SK-N-SH (cell line): ENCODE data around the gene UBE2E2. TPM values are rescaled to one million over a fixed set of nuclear protein-coding genes. Genes with fewer than 3 reads are reported as not detected.

Experiments
- CTCF ChIA-PET: fragments of 300-600, 350-600 bp; formaldehyde crosslinking; extraction: SDS; loops from one replicate; lab custom pipeline; 2021; lab: Yijun Ruan, JAX
- POLR2A ChIA-PET: fragments of 350-600 bp; sonication (Branson Sonifier 250); formaldehyde crosslinking; extraction: SDS; loops from one replicate; lab custom pipeline; 2020; ENCODE audit warnings: antibody characterized with exemption, inconsistent platforms; lab: Yijun Ruan, JAX
- DNase-seq: peaks from one replicate; pipeline ENCODE4 v3.0.0; 2012
- H2AFZ ChIP-seq: fragments of 200-600 bp; sonication (generic); 2 replicates; pipeline ENCODE4 v1.8.1; 2016; ENCODE audit warnings: antibody characterized with exemption, mild to moderate bottlenecking, low read depth
- H3F3A ChIP-seq: fragments of 200-600 bp; sonication (generic); replicated peaks from 2 replicates; pipeline ENCODE3; 2016; ENCODE audit warnings: antibody characterized with exemption, mild to moderate bottlenecking; ENCODE audit not compliant: insufficient read depth
- H3K27ac ChIP-seq, 2 experiments: fragments of 200-500 bp in 1 of 2; fragments of 200-600 bp in 1 of 2; sonication (Bioruptor generic) in 1 of 2; sonication (generic), shearing (Covaris generic) in 1 of 2; 2 replicates each; pipeline versions ENCODE4 v1.5.1 to v1.6.1; 2014 to 2016; ENCODE audit warnings: low read depth in 2 of 2, inconsistent platforms in 1 of 2, low read length in 1 of 2, mild to moderate bottlenecking in 1 of 2, mixed read lengths in 1 of 2
- H3K27me3 ChIP-seq: fragments of 200-600 bp; sonication (generic), shearing (Covaris generic); 2 replicates; pipeline ENCODE4 v1.6.1; 2016; ENCODE audit warnings: mixed run types; ENCODE audit not compliant: insufficient read depth
- H3K36me3 ChIP-seq, 2 experiments: fragments of 200-500 bp in 1 of 2; fragments of 200-600 bp in 1 of 2; sonication (Bioruptor generic) in 1 of 2; sonication (generic) in 1 of 2; replicated peaks in 1 of 2; 2 replicates each; pipeline versions ENCODE3 to v1.5.1; 2014 to 2016; ENCODE audit warnings: low read length in 1 of 2, mild to moderate bottlenecking in 1 of 2; ENCODE audit not compliant: insufficient read depth in 2 of 2, control insufficient read depth in 1 of 2
- H3K4me1 ChIP-seq, 2 experiments: fragments of 200-500 bp in 1 of 2; fragments of 200-600 bp in 1 of 2; sonication (Bioruptor generic) in 1 of 2; sonication (generic), shearing (Covaris generic) in 1 of 2; 2 replicates each; pipeline versions ENCODE4 v1.5.1 to v1.6.1; 2014 to 2016; ENCODE audit warnings: low read depth in 1 of 2, low read length in 1 of 2, mixed run types in 1 of 2; ENCODE audit not compliant: insufficient read depth in 2 of 2, control insufficient read depth in 1 of 2
- H3K4me2 ChIP-seq: fragments of 200-600 bp; sonication (generic), shearing (Covaris generic); 2 replicates; pipeline ENCODE4 v1.6.1; 2017; ENCODE audit warnings: mixed run types
- H3K4me3 ChIP-seq, 2 experiments: fragments of 200-500 bp in 1 of 2; fragments of 200-600 bp in 1 of 2; sonication (Bioruptor generic) in 1 of 2; sonication (generic), shearing (Covaris generic) in 1 of 2; 2 replicates each; pipeline versions ENCODE4 v1.5.1 to v1.8.1; 2014 to 2016; ENCODE audit warnings: low read depth in 2 of 2, inconsistent platforms in 1 of 2, low read length in 1 of 2, mild to moderate bottlenecking in 1 of 2, mixed read lengths in 1 of 2, moderate library complexity in 1 of 2
- H3K79me2 ChIP-seq: fragments of 200-600 bp; sonication (generic); 2 replicates; pipeline ENCODE4 v1.8.1; 2017; ENCODE audit warnings: mild to moderate bottlenecking; ENCODE audit not compliant: insufficient read depth
- H3K9ac ChIP-seq: fragments of 200-600 bp; sonication (generic); 2 replicates; pipeline ENCODE4 v1.6.1; 2017; ENCODE audit warnings: mixed run types
- H3K9me2 ChIP-seq: fragments of 200-600 bp; sonication (generic); 2 replicates; pipeline ENCODE4 v1.6.1; 2017; ENCODE audit warnings: mixed run types
- H3K9me3 ChIP-seq: fragments of 200-600 bp; sonication (generic); 2 replicates; pipeline ENCODE4 v1.6.1; 2017; ENCODE audit warnings: mixed run types, mild to moderate bottlenecking, moderate library complexity
- H4K20me1 ChIP-seq: fragments of 200-600 bp; sonication (generic); 2 replicates; pipeline ENCODE4 v1.6.1; 2017; ENCODE audit warnings: mild to moderate bottlenecking, mixed run types; ENCODE audit not compliant: insufficient read depth
- ELF1 ChIP-seq: IDR thresholded peaks from 2 replicates; pipeline ENCODE4 v1.4.0; 2012
- EP300 ChIP-seq, 2 experiments: IDR thresholded peaks; 2 replicates each; pipeline versions ENCODE4 v1.4.0 to v1.6.1; 2012; ENCODE audit warnings: borderline replicate concordance in 1 of 2, low read depth in 1 of 2, low read length in 1 of 2
- FOSL2 ChIP-seq: IDR thresholded peaks from 2 replicates; pipeline ENCODE4 v1.4.0; 2012; ENCODE audit warnings: low read depth, mild to moderate bottlenecking, moderate library complexity, borderline replicate concordance
- JUND ChIP-seq: IDR thresholded peaks from 2 replicates; pipeline ENCODE4 v1.4.0; 2012
- MEF2A ChIP-seq: IDR thresholded peaks from 2 replicates; pipeline ENCODE4 v1.4.0; 2012; ENCODE audit warnings: low read depth, borderline replicate concordance
- MXI1 ChIP-seq: IDR thresholded peaks from 2 replicates; pipeline ENCODE4 v1.6.1; 2012; ENCODE audit warnings: mild to moderate bottlenecking, low read depth, low read length, improper control_type of control experiment
- NFIC ChIP-seq: IDR thresholded peaks from 2 replicates; pipeline ENCODE4 v1.4.0; 2012; ENCODE audit warnings: borderline replicate concordance
- POLR2AphosphoS5 ChIP-seq: IDR thresholded peaks from 2 replicates; pipeline ENCODE4 v1.6.1; 2012; ENCODE audit warnings: low read depth, low read length
- RFX5 ChIP-seq: IDR thresholded peaks from 2 replicates; pipeline ENCODE4 v1.6.1; 2012; ENCODE audit warnings: mild to moderate bottlenecking, improper control_type of control experiment, low read length
- TCF12 ChIP-seq: IDR thresholded peaks from 2 replicates; pipeline ENCODE4 v1.4.0; 2012
- WGBS: methylation state at CpG from one replicate; pipeline ENCODE4 v1.1.6; 2017; ENCODE audit warnings: low lambda C conversion rate; 5-methylcytosine and 5-hydroxymethylcytosine counted together
- polyA plus RNA-seq, 3 experiments: library from polyadenylated mRNA; depleted of rRNA; stranded (reverse); fragments of >200 nt; gene quantifications; 2 replicates each; pipeline ENCODE4 v1.2.3, GENCODE V29; 2012
- TF ChIP-seq, protein P1 (sequence below): fragments of 150-350 bp; IDR thresholded peaks from 2 replicates; pipeline ENCODE4 v1.6.1; 2017; ENCODE audit warnings: antibody characterized with exemption, low read length, low read depth, borderline replicate concordance
- TF ChIP-seq, protein P2 (sequence below): IDR thresholded peaks from 2 replicates; pipeline ENCODE4; 2012
- TF ChIP-seq, protein P3 (sequence below): fragments of 150-350 bp; IDR thresholded peaks from 2 replicates; pipeline ENCODE4 v1.6.1; 2016; ENCODE audit warnings: mild to moderate bottlenecking, low read depth, low read length

The UBE2E2 gene
- polyA plus RNA-seq, 1 of the 3 experiments (the other 2 are of a cell fraction) = 46.4 TPM

DNA sequence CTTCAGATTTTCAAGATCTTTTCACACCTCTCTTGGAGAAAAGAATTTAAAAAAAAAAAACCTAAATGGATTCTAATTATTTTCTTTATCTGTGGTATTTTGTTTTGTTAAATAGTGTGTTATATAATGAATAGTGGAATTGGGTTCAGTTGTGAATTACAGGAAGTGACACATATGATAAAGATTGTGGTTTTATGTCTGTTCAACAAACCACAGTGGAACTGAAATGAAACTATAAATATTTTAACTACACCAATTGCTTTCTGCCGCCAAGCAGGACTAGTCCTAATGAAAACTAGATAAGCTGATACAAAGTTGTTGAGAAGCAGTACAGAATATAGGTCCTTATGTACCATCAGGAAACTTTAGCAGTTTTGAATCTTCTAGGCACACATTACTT, 121.6 kb downstream of the UBE2E2 start:
- Histone ChIP-seq H4K20me1 (peaks cover 24% of the 10 kb centered on the region; the same call in 1 of the 2 replicates), H3K9me3 (no peaks in the 10 kb centered on the region; the same call in 1 of the 2 replicates)

DNA sequence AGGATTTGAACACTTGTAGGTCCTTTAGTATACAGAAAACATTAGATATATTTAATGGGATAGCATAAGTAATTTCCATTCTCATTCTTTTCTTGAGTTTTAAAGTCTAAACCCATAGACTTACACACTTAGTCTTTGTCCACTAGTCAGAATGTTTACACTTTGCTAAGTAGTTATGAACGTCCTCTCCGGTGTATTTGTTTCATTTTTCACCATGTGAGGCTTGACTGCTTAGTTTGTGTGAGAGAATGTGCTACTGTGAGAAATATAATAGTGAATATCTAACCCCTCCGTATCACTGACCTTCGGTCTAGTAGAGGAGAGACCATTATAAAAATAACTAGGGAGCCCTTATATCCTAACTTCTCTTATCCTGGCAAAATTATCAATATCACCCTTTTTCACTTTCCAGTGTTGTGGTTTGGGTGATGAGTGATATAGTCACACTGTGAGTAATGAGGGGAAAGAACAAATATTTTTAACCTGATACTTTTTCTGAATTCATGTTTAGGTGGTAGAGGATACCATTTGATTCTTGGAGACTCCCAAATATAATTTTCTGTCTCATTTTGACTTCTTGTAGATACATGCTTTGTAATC, 122.4 kb downstream of the UBE2E2 start:
- CTCF ChIA-PET = no interaction called here

More for the DNA sequence above, 121.6 kb downstream of the UBE2E2 start:
- ChIA-PET POLR2A (no interaction called here), CTCF (no interaction called here)
- Histone ChIP-seq H3K79me2 (peaks cover 47% of the 10 kb centered on the region), H3K9me2 (no peaks in the 10 kb centered on the region), H3K27me3 (no peaks in the 10 kb centered on the region), H3K27ac (peak overlapping the region in 1 of 2 experiments; percentile 39; a peak in 2 of 4 replicates), H3K4me1 (peaks cover 0 to 11% of the 10 kb centered on the region in 2 experiments; a peak in 1 of 4 replicates), H3K36me3 (no peaks in the 10 kb centered on the region), H3K4me2 (peak overlapping the region; percentile 42; the same call in 1 of the 2 replicates), H3F3A (peaks cover 12% of the 10 kb centered on the region), H2AFZ (no peak overlapping the region; the same call in 1 of the 2 replicates), H3K9ac (no peak overlapping the region), H3K4me3 (no peak overlapping the region; a peak in 1 of 4 replicates)
- no peak for DNase-seq
- WGBS = 42% methylated on average over 1 of the region's 1 CpG
- TF ChIP-seq TCF12 (peak; percentile 37), NFIC (no peak), JUND (peak; percentile 49), EP300 (IDR thresholded peaks at IDR 0.05; ENCODE audit: borderline replicate concordance in 1 of 2, low read depth in 1 of 2, low read length in 1 of 2) (no peak), MEF2A (no peak), MXI1 (no peak)
- TF ChIP-seq, protein P1, sequence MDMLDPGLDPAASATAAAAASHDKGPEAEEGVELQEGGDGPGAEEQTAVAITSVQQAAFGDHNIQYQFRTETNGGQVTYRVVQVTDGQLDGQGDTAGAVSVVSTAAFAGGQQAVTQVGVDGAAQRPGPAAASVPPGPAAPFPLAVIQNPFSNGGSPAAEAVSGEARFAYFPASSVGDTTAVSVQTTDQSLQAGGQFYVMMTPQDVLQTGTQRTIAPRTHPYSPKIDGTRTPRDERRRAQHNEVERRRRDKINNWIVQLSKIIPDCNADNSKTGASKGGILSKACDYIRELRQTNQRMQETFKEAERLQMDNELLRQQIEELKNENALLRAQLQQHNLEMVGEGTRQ = no peak
- TF ChIP-seq, protein P2, sequence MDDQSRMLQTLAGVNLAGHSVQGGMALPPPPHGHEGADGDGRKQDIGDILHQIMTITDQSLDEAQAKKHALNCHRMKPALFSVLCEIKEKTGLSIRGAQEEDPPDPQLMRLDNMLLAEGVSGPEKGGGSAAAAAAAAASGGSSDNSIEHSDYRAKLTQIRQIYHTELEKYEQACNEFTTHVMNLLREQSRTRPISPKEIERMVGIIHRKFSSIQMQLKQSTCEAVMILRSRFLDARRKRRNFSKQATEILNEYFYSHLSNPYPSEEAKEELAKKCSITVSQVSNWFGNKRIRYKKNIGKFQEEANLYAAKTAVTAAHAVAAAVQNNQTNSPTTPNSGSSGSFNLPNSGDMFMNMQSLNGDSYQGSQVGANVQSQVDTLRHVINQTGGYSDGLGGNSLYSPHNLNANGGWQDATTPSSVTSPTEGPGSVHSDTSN = peak; percentile 28; the same call in 1 of the 2 replicates

More for the DNA sequence above, 122.4 kb downstream of the UBE2E2 start:
- Histone ChIP-seq H4K20me1 (peaks cover 24% of the 10 kb centered on the region; the same call in 1 of the 2 replicates), H3K79me2 (peaks cover 50% of the 10 kb centered on the region), H3K27me3 (no peaks in the 10 kb centered on the region), H3K4me3 (no peak overlapping the region), H2AFZ (no peak overlapping the region), H3K36me3 (no peaks in the 10 kb centered on the region), H3F3A (peaks cover 12% of the 10 kb centered on the region), H3K4me2 (peak overlapping the region; percentile 42; the same call in 1 of the 2 replicates), H3K27ac (peak overlapping the region in 1 of 2 experiments; percentile 39; a peak in 1 of 4 replicates), H3K9ac (no peak overlapping the region), H3K4me1 (peaks cover 0 to 11% of the 10 kb centered on the region in 2 experiments; a peak in 1 of 4 replicates), H3K9me2 (no peaks in the 10 kb centered on the region), H3K9me3 (no peaks in the 10 kb centered on the region; the same call in 1 of the 2 replicates)
- 99% methylated on average over 4 of the region's 4 CpGs for WGBS
- DNase-seq = no peak
- TF ChIP-seq MXI1 (no peak), POLR2AphosphoS5 (no peak), FOSL2 (no peak), RFX5 (no peak), ELF1 (no peak)
- TF ChIP-seq, protein P2 = no peak
- TF ChIP-seq, protein P3, sequence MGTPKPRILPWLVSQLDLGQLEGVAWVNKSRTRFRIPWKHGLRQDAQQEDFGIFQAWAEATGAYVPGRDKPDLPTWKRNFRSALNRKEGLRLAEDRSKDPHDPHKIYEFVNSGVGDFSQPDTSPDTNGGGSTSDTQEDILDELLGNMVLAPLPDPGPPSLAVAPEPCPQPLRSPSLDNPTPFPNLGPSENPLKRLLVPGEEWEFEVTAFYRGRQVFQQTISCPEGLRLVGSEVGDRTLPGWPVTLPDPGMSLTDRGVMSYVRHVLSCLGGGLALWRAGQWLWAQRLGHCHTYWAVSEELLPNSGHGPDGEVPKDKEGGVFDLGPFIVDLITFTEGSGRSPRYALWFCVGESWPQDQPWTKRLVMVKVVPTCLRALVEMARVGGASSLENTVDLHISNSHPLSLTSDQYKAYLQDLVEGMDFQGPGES = no peak
- POLR2A ChIA-PET = no interaction called here
